GM18858 (cell line): ENCODE results near the gene IL24.
A peak's percentile ranks its signal among the peaks of the same experiment; 100 is the strongest.
"Not testable (repeated sequence)": the region's sequence is repeated elsewhere in the genome, so short reads cannot be mapped to it uniquely, and the experiment has no call there.

Source experiments
- ATAC-seq: cut with Tn5 transposase; IDR thresholded peaks from one replicate; pipeline ENCODE4 v1.9.1; 2021; ENCODE audit not compliant: unreplicated experiment

IL24 gene

DNA sequence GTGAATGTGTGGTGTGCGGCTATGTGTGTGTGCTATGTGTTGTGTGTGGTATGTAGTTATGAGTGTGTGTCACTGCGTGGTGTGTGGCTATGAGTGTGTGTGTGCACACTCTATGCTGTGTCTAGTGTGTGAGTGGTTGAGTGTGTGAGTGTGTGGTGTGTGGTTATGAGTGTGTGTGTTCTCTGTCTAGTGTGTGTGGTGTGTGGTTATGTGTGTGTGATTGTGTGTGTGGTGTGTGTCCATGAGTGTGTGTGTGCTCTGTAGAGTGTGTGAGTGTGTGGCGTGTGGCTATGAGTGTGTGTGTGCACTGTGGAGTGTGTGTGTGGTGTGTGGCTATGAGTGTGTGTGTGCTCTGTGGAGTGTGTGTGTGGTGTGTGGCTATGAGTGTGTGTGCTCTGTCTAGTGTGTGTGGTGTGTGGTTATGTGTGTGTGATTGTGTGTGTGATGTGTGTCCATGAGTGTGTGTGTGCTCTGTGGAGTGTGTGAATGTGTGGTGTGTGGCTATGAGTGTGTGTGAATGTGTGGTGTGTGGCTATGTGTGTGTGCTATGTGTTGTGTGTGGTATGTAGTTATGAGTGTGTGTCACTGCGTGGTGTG, 26.8 kb downstream of the IL24 start:
- ATAC-seq: not testable (repeated sequence)

GRCh38 chr1:206924592-206925105, 27.4 kb downstream of the IL24 start:
- peak; percentile 14 for ATAC-seq

DNA sequence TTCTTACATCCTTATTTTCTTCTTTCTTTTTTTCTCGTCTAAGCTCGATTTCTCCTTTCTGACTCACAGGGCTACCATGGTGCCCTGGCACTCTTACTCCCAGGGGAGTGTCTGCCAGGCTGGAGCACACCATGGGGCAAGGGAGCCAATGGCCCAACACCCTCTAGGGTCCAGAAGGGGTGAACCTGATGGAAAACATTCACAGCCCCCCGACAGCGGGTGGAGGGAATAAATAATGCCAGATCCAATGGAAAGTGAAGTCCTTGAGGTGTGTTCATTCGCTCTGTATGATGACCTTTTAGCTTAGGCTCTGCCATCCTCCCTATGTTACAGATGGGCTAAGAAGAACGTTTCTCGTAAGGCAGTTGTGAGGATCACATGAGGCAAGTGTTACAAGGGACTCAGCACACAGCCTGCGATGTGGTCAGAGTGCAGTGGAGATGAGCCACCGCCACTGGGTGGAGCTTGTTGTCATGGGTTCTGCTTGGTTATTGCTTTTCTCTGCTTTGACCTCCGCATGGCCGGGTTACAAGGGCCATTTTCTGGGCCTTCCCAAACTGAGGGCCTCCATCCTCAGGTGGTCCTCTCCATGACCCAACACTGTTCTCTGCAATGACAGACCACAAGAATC, 28.0 kb downstream of the IL24 start:
- ATAC-seq: peak; percentile 34

- no peak for ATAC-seq
Measured at GRCh38 chr1:206926286-206926685, 29.0 kb downstream of the IL24 start.

DNA sequence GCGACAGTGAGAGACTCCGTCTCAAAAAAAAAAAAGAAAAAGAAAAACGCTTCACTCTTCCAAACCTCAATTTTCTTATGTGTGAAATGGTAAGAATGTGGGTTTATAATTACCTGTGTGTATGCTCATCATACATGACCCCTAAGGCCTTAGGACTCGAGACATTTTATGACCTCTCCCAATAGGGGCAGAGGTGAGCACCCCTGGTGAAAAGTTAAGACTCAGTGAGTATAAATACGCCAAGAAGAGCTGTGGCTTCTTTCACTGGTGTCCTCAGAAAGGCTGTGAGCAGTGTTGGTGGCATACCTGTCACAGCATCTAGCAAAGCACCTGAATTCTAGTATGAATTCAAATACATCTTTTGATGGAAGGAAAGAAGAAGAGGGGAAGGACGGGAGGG, 32.3 kb downstream of the IL24 start:
- no peak for ATAC-seq

- peak; percentile 85 for ATAC-seq
Measured at GRCh38 chr1:206930210-206930798, 33.1 kb downstream of the IL24 start.

- ATAC-seq: no peak
Measured at GRCh38 chr1:206931709-206932108, 34.5 kb downstream of the IL24 start.

DNA sequence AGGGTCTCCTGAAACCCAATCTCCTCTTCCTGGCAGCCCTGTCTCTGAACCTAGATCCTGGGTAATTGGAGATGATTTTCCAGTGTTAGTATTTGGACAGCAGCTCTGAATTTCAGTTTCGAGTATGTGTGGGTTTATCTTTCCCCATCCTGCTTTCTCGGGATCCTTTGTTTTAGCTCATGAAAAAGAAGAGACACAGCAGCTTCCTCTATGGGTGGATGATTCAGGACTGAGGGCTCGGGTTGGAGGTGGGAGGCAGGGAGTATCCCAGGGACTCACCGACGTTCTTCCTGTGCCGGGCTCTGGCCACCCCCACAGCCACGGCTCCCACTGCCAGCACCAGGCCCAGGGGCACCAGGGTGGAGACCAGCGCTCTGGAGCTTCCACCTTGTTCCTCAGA, 34.9 kb downstream of the IL24 start:
- ATAC-seq: no peak

GRCh38 chr1:206933333-206933945, 36.2 kb downstream of the IL24 start:
- no peak for ATAC-seq

- no peak for ATAC-seq
Measured at GRCh38 chr1:206935491-206936067, 38.3 kb downstream of the IL24 start.

GRCh38 chr1:206937425-206937824, 40.2 kb downstream of the IL24 start:
- no peak for ATAC-seq

- no peak for ATAC-seq
Measured at GRCh38 chr1:206939131-206939530, 41.9 kb downstream of the IL24 start.

DNA sequence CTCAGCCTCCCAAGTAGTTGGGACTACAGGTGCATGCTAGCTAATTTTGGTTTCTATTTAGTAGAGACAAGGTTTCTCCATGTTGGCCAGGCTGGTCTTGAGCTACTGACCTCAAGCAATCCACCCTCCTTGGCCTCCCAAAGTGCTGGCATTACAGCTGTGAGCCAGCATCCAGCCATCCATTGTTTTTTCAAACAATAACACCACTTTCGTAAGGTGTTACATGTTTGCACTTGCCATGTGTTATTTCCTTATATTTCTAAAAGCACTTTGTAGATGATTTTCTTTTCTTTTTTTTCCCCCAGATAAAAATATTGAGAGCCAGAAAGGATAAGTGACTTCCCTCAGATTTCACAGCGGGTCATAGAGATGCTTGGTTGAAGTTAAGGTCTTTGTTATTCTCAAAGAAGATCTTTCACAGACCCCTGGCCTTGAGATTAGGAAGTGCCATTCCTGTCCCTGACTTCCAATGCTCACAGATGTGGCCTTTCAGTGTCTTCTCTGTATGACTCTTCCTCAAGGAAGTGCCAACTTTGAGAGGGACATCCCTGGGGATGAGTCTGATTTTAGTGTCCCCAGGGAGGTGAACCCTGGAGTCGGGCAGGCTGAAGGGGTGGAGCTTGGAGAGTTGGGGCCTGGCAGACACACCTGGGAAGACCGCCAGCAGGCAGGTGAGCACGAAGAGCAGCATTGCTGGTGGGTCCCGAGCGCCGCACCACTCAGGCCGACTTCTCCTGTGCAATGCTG, 42.8 kb downstream of the IL24 start:
- ATAC-seq: no peak

GRCh38 chr1:206940588-206940936, 43.3 kb downstream of the IL24 start:
- no peak for ATAC-seq

DNA sequence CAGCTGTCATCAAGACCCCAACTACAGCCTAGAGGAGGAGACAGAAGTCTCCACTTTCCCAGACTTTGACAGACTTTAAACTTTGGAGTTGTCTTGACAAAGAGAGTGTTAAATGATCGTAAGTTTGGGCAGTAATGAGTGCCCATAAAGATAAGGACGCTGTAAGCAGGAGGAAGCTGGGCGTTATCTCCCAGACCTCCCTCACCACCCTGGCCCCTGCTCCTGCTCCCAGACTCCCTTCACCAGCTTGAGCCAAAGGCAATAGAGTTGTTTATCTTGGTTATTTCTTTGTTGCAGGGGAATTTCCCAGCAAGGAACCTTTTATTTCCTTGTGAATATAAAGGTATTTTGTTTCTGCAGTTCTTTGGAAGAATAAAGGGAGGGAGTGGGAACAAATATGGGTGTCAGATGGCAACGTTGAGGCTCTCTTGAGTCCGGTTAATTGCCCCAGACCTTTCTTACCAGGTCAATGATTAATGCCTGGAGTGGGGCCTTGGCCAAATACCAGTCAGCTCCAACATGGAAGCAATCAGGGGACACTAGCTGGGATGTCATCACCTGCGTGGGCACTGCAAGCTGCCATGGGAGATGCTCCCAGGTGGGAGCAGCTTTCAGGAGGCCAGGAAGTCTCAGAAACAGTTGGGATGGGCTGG, 44.6 kb downstream of the IL24 start:
- no peak for ATAC-seq

DNA sequence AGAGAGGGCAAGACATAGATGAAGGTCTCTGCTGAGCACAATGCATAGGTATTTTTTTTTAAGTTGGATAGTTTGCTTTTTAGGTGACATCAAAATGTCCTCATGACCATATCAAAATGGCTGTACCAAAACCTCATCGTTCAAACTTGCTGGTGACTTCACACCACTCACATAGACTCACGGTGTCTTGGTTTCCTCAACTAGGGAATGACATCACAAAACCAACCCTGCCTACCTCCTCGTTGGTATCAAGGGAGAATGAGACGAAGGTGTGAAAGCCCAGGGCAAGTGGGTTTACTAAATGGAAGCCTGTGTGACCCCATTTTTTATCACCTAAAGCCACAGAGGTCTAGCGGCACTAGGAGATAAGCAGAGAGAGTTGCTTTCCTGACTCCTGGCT, 47.5 kb downstream of the IL24 start:
- no peak for ATAC-seq

GRCh38 chr1:206945779-206946178, 48.5 kb downstream of the IL24 start:
- ATAC-seq: no peak

GRCh38 chr1:206946261-206946660, 49.0 kb downstream of the IL24 start, which contains the start of gene PIGR:
Gene PIGR (minus strand): TSS chr1:206946466. CDS start chr1:206940531, 5,935 bp downstream.
- no peak for ATAC-seq

GRCh38 chr1:206947255-206947654, 50.0 kb downstream of the IL24 start:
- ATAC-seq: no peak

DNA sequence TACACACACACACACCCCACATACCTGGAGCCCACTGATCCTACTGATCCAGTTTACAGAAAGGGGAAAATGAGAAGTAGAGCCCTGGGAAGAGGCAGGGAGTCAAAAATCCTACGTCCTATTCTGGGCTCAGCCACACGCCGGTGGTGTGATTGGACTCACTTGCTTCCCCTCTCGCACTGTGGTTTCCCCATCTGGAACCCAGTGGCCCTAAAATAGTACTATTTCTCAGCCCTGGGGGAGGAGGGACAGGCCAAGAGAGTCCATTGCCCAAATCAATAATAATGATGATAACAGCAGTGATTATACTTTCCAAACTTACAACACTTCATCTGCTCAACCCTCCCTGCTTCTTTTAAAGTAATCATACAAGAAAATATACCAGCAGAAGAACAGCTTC, 52.0 kb downstream of the IL24 start:
- no peak for ATAC-seq
